ENCODE measurements around the gene STPG2.

STPG2 gene

GRCh38 chr4:98148856-98149255 lies 5.6 kb upstream of the STPG2 start:
- Histone ChIP-seq H3K4me1 (ENCODE audit: insufficient read depth, low read length) (no peaks in the 10 kb centered on the region), H3K36me3 (ENCODE audit: insufficient read depth, low read length) (no peaks in the 10 kb centered on the region), H3K4me3 (ENCODE audit: low read depth in 1 of 2, low read length in 2 of 2) (no peak overlapping the region), H3K9ac (ENCODE audit: low read length) (no peak overlapping the region), H3K27ac (ENCODE audit: low read depth, low read length) (no peak overlapping the region), H3K27me3 (ENCODE audit: control insufficient read depth in 1 of 2, insufficient read depth in 2 of 2, low read length in 2 of 2) (no peaks in the 10 kb centered on the region), H3K9me3 (ENCODE audit: low read length) (no peaks in the 10 kb centered on the region)

GRCh38 chr4:98126141-98126540 lies 17.1 kb downstream of the STPG2 start:
- Histone ChIP-seq H3K9me3 (ENCODE audit: low read length) (no peaks in the 10 kb centered on the region), H3K9ac (ENCODE audit: low read length) (no peak overlapping the region), H3K4me1 (ENCODE audit: insufficient read depth, low read length) (no peaks in the 10 kb centered on the region), H3K27ac (ENCODE audit: low read depth, low read length) (no peak overlapping the region), H3K36me3 (ENCODE audit: insufficient read depth, low read length) (no peaks in the 10 kb centered on the region), H3K27me3 (ENCODE audit: control insufficient read depth in 1 of 2, insufficient read depth in 2 of 2, low read length in 2 of 2) (no peaks in the 10 kb centered on the region), H3K4me3 (ENCODE audit: low read depth in 1 of 2, low read length in 2 of 2) (no peak overlapping the region)

GRCh38 chr4:98125585-98125984 lies 17.7 kb downstream of the STPG2 start:
- no peaks in the 10 kb centered on the region for H3K9me3 ChIP-seq (ENCODE audit: low read length)
- no peaks in the 10 kb centered on the region for H3K27me3 ChIP-seq (ENCODE audit: control insufficient read depth in 1 of 2, insufficient read depth in 2 of 2, low read length in 2 of 2)
- H3K36me3 ChIP-seq (ENCODE audit: insufficient read depth, low read length), result no peaks in the 10 kb centered on the region
- no peak overlapping the region for H3K9ac ChIP-seq (ENCODE audit: low read length)
- no peaks in the 10 kb centered on the region for H3K4me1 ChIP-seq (ENCODE audit: insufficient read depth, low read length)
- H3K4me3 ChIP-seq (ENCODE audit: low read depth in 1 of 2, low read length in 2 of 2), result no peak overlapping the region
- no peak overlapping the region for H3K27ac ChIP-seq (ENCODE audit: low read depth, low read length)

GRCh38 chr4:98117363-98117762 lies 25.9 kb downstream of the STPG2 start:
- Histone ChIP-seq H3K4me1 (ENCODE audit: insufficient read depth, low read length) (no peaks in the 10 kb centered on the region), H3K9ac (ENCODE audit: low read length) (no peak overlapping the region), H3K9me3 (ENCODE audit: low read length) (peaks cover 5% of the 10 kb centered on the region), H3K27me3 (ENCODE audit: control insufficient read depth in 1 of 2, insufficient read depth in 2 of 2, low read length in 2 of 2) (no peaks in the 10 kb centered on the region), H3K27ac (ENCODE audit: low read depth, low read length) (no peak overlapping the region), H3K4me3 (ENCODE audit: low read depth in 1 of 2, low read length in 2 of 2) (no peak overlapping the region), H3K36me3 (ENCODE audit: insufficient read depth, low read length) (no peaks in the 10 kb centered on the region)

GRCh38 chr4:98113012-98113411 lies 30.3 kb downstream of the STPG2 start:
- no peaks in the 10 kb centered on the region for H3K27me3 ChIP-seq (ENCODE audit: control insufficient read depth in 1 of 2, insufficient read depth in 2 of 2, low read length in 2 of 2)
- H3K4me3 ChIP-seq (ENCODE audit: low read depth in 1 of 2, low read length in 2 of 2), result no peak overlapping the region
- H3K27ac ChIP-seq (ENCODE audit: low read depth, low read length), result no peak overlapping the region
- no peaks in the 10 kb centered on the region for H3K36me3 ChIP-seq (ENCODE audit: insufficient read depth, low read length)
- H3K9me3 ChIP-seq (ENCODE audit: low read length), result peaks cover 3% of the 10 kb centered on the region
- H3K4me1 ChIP-seq (ENCODE audit: insufficient read depth, low read length), result no peaks in the 10 kb centered on the region
- H3K9ac ChIP-seq (ENCODE audit: low read length), result no peak overlapping the region

- Histone ChIP-seq H3K27ac (ENCODE audit: low read depth, low read length) (no peak overlapping the region), H3K27me3 (ENCODE audit: control insufficient read depth in 1 of 2, insufficient read depth in 2 of 2, low read length in 2 of 2) (no peaks in the 10 kb centered on the region), H3K4me3 (ENCODE audit: low read depth in 1 of 2, low read length in 2 of 2) (no peak overlapping the region), H3K9ac (ENCODE audit: low read length) (no peak overlapping the region), H3K36me3 (ENCODE audit: insufficient read depth, low read length) (no peaks in the 10 kb centered on the region), H3K9me3 (ENCODE audit: low read length) (no peaks in the 10 kb centered on the region), H3K4me1 (ENCODE audit: insufficient read depth, low read length) (no peaks in the 10 kb centered on the region)
Observed at GRCh38 chr4:98110929-98111328, 32.3 kb downstream of the STPG2 start.

GRCh38 chr4:98110214-98110613 lies 33.1 kb downstream of the STPG2 start:
- H3K9ac ChIP-seq (ENCODE audit: low read length), result no peak overlapping the region
- no peaks in the 10 kb centered on the region for H3K9me3 ChIP-seq (ENCODE audit: low read length)
- no peak overlapping the region for H3K27ac ChIP-seq (ENCODE audit: low read depth, low read length)
- no peak overlapping the region for H3K4me3 ChIP-seq (ENCODE audit: low read depth in 1 of 2, low read length in 2 of 2)
- H3K4me1 ChIP-seq (ENCODE audit: insufficient read depth, low read length), result no peaks in the 10 kb centered on the region
- no peaks in the 10 kb centered on the region for H3K36me3 ChIP-seq (ENCODE audit: insufficient read depth, low read length)
- no peaks in the 10 kb centered on the region for H3K27me3 ChIP-seq (ENCODE audit: control insufficient read depth in 1 of 2, insufficient read depth in 2 of 2, low read length in 2 of 2)

- Histone ChIP-seq H3K4me3 (ENCODE audit: low read depth in 1 of 2, low read length in 2 of 2) (no peak overlapping the region), H3K9me3 (ENCODE audit: low read length) (no peaks in the 10 kb centered on the region), H3K4me1 (ENCODE audit: insufficient read depth, low read length) (no peaks in the 10 kb centered on the region), H3K36me3 (ENCODE audit: insufficient read depth, low read length) (no peaks in the 10 kb centered on the region), H3K27me3 (ENCODE audit: control insufficient read depth in 1 of 2, insufficient read depth in 2 of 2, low read length in 2 of 2) (no peaks in the 10 kb centered on the region), H3K27ac (ENCODE audit: low read depth, low read length) (no peak overlapping the region), H3K9ac (ENCODE audit: low read length) (no peak overlapping the region)
Observed at GRCh38 chr4:98102660-98103059, 40.6 kb downstream of the STPG2 start.

GRCh38 chr4:98101988-98102387 lies 41.3 kb downstream of the STPG2 start:
- Histone ChIP-seq H3K9ac (ENCODE audit: low read length) (no peak overlapping the region), H3K4me1 (ENCODE audit: insufficient read depth, low read length) (no peaks in the 10 kb centered on the region), H3K4me3 (ENCODE audit: low read depth in 1 of 2, low read length in 2 of 2) (no peak overlapping the region), H3K9me3 (ENCODE audit: low read length) (no peaks in the 10 kb centered on the region), H3K27me3 (ENCODE audit: control insufficient read depth in 1 of 2, insufficient read depth in 2 of 2, low read length in 2 of 2) (no peaks in the 10 kb centered on the region), H3K27ac (ENCODE audit: low read depth, low read length) (no peak overlapping the region), H3K36me3 (ENCODE audit: insufficient read depth, low read length) (no peaks in the 10 kb centered on the region)

GRCh38 chr4:98098764-98099163 lies 44.5 kb downstream of the STPG2 start:
- H3K9me3 ChIP-seq (ENCODE audit: low read length), result no peaks in the 10 kb centered on the region
- H3K9ac ChIP-seq (ENCODE audit: low read length), result no peak overlapping the region
- no peaks in the 10 kb centered on the region for H3K36me3 ChIP-seq (ENCODE audit: insufficient read depth, low read length)
- no peak overlapping the region for H3K4me3 ChIP-seq (ENCODE audit: low read depth in 1 of 2, low read length in 2 of 2)
- H3K4me1 ChIP-seq (ENCODE audit: insufficient read depth, low read length), result no peaks in the 10 kb centered on the region
- H3K27ac ChIP-seq (ENCODE audit: low read depth, low read length), result no peak overlapping the region
- H3K27me3 ChIP-seq (ENCODE audit: control insufficient read depth in 1 of 2, insufficient read depth in 2 of 2, low read length in 2 of 2), result no peaks in the 10 kb centered on the region

GRCh38 chr4:98094118-98094517 lies 49.2 kb downstream of the STPG2 start:
- H3K4me1 ChIP-seq (ENCODE audit: insufficient read depth, low read length), result no peaks in the 10 kb centered on the region
- no peaks in the 10 kb centered on the region for H3K27me3 ChIP-seq (ENCODE audit: control insufficient read depth in 1 of 2, insufficient read depth in 2 of 2, low read length in 2 of 2)
- no peak overlapping the region for H3K9ac ChIP-seq (ENCODE audit: low read length)
- no peak overlapping the region for H3K27ac ChIP-seq (ENCODE audit: low read depth, low read length)
- H3K9me3 ChIP-seq (ENCODE audit: low read length), result no peaks in the 10 kb centered on the region
- no peak overlapping the region for H3K4me3 ChIP-seq (ENCODE audit: low read depth in 1 of 2, low read length in 2 of 2)
- no peaks in the 10 kb centered on the region for H3K36me3 ChIP-seq (ENCODE audit: insufficient read depth, low read length)

GRCh38 chr4:98093662-98094061 lies 49.6 kb downstream of the STPG2 start:
- Histone ChIP-seq H3K36me3 (ENCODE audit: insufficient read depth, low read length) (no peaks in the 10 kb centered on the region), H3K27ac (ENCODE audit: low read depth, low read length) (no peak overlapping the region), H3K9me3 (ENCODE audit: low read length) (no peaks in the 10 kb centered on the region), H3K27me3 (ENCODE audit: control insufficient read depth in 1 of 2, insufficient read depth in 2 of 2, low read length in 2 of 2) (no peaks in the 10 kb centered on the region), H3K4me1 (ENCODE audit: insufficient read depth, low read length) (no peaks in the 10 kb centered on the region), H3K4me3 (ENCODE audit: low read depth in 1 of 2, low read length in 2 of 2) (no peak overlapping the region), H3K9ac (ENCODE audit: low read length) (no peak overlapping the region)
